Measurements from ENCODE around the gene C4orf17.
"Not testable (repeated sequence)": the region's sequence is repeated elsewhere in the genome, so short reads cannot be mapped to it uniquely, and the experiment has no call there.

C4orf17 gene

GRCh38 chr4:99510721-99511120 is at the start of gene C4orf17:
C4orf17 (plus strand) TSS chr4:99511021; CDS start chr4:99513082, 2,061 bp downstream.
- DNase-seq = no peak

GRCh38 chr4:99461623-99462401 is 49.0 kb upstream of the C4orf17 start:
- no peak for DNase-seq

GRCh38 chr4:99462875-99463464 is 47.9 kb upstream of the C4orf17 start:
- DNase-seq = peak; percentile 5

GRCh38 chr4:99463566-99463965 is 47.3 kb upstream of the C4orf17 start:
- no peak for DNase-seq

- no peak for DNase-seq
Measured at GRCh38 chr4:99467887-99468286, 42.9 kb upstream of the C4orf17 start.

GRCh38 chr4:99468889-99469288 is 41.9 kb upstream of the C4orf17 start:
- DNase-seq = no peak

- DNase-seq = no peak
Measured at GRCh38 chr4:99471349-99471748, 39.5 kb upstream of the C4orf17 start.

- no peak for DNase-seq
Measured at GRCh38 chr4:99471896-99472295, 38.9 kb upstream of the C4orf17 start.

GRCh38 chr4:99473131-99473530 is 37.7 kb upstream of the C4orf17 start:
- no peak for DNase-seq

GRCh38 chr4:99483636-99484035 is 27.2 kb upstream of the C4orf17 start:
- no peak for DNase-seq

GRCh38 chr4:99485212-99485611 is 25.6 kb upstream of the C4orf17 start:
- DNase-seq = no peak

- not testable (repeated sequence) for DNase-seq
Measured at GRCh38 chr4:99486648-99487047, 24.2 kb upstream of the C4orf17 start.

- no peak for DNase-seq
Measured at GRCh38 chr4:99490286-99490685, 20.5 kb upstream of the C4orf17 start.

GRCh38 chr4:99504804-99505502 is 5.9 kb upstream of the C4orf17 start:
- no peak for DNase-seq

GRCh38 chr4:99506781-99507180 is 4.0 kb upstream of the C4orf17 start:
- no peak for DNase-seq

GRCh38 chr4:99507349-99507748 is 3.5 kb upstream of the C4orf17 start:
- DNase-seq = no peak

- no peak for DNase-seq
Measured at GRCh38 chr4:99507762-99508161, 3.1 kb upstream of the C4orf17 start.

- DNase-seq = no peak
Measured at GRCh38 chr4:99518601-99519295, 7.9 kb downstream of the C4orf17 start.

GRCh38 chr4:99529228-99529627 is 18.4 kb downstream of the C4orf17 start:
- no peak for DNase-seq

GRCh38 chr4:99529956-99530355 is 19.1 kb downstream of the C4orf17 start:
- DNase-seq = no peak

GRCh38 chr4:99534699-99535098 is 23.9 kb downstream of the C4orf17 start:
- not testable (repeated sequence) for DNase-seq

- no peak for DNase-seq
Measured at GRCh38 chr4:99536271-99536670, 25.4 kb downstream of the C4orf17 start.

GRCh38 chr4:99536848-99537247 is 26.0 kb downstream of the C4orf17 start:
- no peak for DNase-seq
